Activated CD4-positive, CD25-positive, alpha-beta regulatory T cell (primary cell): Measurements from ENCODE around the gene PMEPA1.

ENCODE experiments used
- DNase-seq, 4 experiments: peaks; one replicate each; lab custom pipeline; 2025; lab: John Stamatoyannopoulos, UW

PMEPA1 gene

DNA sequence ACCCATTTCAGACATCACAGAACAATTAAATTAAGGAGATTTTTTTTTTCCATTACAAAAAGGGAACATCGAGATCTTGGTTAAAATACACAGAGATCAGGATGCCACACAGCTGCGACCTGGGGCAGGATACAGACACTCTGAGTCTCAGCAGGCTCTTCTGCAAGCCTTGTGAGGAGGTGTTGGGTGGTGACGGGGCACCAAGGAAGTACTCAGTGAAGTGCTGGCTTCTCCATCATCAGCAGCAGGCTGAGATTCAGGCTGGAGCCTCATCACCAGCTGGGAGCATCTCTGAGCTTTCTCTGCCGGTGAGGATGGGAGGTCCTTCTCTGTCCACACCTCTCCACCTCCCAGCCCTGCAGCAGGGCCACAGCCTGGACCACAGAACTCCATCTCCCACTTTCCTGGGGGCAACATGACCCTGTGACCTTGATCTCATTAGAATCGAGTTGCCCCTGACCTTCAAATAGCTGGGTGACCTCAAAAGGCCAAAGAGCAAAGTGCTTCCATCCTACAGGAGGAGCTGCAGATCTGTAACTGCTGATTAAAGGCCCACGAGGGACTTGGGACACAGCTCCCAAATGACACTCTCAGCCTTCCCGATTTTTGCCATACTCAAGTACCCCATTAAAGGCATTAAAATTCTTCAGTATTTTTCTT is 16.0 kb downstream of the PMEPA1 start:
- DNase-seq, result no peak

DNA sequence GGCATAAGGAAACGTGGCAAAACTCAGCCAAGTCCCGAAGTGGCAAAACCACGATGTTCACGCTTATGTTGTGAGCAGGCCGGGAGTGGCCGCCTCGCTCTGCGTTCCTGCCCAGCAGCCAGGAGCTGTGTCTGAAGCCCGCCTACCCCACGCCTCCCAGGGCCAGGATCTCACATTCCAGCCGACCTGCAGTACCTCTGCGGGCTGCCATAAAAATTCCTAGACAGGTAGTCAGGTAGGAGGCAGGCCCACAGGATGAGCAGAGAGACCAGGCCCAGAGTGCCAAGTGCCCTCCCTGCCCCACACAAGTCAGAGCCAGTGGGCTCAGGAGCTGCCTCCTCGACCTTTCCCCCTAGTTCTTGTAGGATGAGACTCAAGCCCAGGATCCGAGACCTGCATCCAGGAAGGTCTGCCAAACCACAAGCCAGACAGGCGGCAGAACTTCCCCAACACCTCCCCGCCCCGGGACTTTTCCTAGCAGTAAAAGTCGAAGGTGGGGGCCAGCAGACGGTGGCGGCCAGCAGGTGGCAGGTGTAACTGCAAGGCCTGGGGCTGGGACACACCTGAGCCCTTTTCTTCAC is 16.7 kb downstream of the PMEPA1 start:
- no peak for DNase-seq

DNA sequence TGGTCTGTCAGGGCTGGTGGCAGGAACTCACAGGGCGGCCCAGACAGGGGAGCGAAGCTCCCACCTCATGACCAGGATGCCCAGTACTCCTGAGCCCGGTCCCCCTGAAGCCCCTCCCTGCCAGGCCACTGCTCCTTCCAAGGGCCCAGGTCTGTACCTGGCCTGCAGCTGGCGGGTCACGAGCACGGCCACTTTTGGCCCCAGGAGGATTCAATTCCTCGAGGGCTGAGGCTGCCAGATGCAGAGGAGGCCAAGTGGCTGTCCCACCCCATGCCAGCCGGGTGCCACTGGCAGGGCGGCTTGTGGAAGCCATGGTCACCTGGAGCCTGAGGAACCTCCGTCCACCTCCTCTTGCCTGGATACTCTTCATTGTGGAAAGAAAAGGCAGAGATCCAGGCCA is 17.4 kb downstream of the PMEPA1 start:
- DNase-seq, result no peak

DNA sequence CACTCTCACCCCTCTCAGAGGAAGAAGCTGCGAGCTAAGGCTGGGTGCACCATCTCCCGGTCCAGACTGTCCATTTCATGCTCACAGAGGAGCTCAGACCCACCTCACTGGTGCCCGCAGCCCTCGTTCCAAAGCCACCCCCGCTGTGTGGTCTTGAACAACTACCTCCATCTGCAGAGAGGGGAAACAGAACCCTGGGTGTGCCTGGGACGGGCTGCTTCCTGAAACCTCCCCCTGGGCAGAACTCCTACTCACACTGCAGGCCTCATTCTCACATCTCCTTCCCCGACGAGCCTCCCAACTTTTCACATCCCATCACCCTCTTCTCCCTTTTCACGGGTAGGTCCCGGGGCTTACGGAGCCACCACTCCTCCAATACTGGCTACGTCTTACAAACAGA is 18.1 kb downstream of the PMEPA1 start:
- DNase-seq, result no peak

DNA sequence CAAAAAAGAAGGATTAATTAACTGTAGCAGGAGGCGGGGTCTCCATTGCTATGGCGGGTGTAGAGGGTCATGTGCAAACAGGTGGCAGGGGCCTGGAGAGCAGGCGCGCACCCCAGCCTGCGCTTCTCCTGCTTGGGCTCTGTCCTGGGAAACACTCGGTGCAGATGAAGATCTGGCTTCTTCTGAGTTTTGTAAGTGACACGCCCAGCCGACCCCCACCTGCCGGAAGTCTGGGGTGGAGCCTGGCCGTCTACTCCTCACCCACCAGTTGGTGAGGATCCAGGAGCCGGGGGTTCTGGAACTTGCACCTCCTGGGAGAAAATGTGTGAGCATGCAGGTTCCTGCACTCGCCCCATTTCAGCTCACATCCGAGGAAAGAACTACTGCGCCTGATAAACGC is 19.3 kb downstream of the PMEPA1 start:
- no peak for DNase-seq

DNA sequence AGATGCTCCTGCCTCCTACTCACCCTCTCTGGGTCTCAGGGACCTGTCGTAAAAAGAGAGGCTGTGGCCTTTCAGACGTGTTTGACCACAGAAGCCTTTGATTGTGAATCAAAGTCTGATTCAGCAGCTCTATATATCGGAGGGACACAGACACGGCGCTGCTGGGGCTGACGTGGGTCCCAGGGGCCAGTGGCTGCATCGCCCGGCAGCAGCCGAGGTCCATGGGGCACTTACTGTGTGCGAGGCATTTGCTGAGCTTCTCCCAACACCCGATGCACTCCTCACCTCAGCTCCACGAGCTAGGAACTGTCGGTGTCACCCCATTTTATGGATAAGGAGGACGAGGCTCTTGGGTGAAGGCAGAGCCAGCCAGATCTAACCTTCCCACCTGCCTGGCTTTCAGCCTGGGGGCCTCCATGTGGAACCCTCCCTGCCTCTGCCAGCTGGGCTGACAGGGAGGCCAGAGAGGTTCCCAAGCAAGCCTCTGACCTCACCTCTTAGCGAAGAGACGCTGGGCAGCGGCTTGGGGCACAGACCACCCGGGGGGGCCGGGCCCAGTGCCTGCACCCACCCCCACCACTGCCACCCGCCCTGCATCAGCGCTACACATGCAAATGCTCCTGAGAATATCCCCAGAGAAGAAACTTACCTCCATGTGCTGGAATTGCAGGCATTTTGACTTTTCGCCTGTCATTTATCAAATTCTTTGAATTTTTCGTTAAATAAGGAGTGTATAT is 19.9 kb downstream of the PMEPA1 start:
- no peak for DNase-seq

DNA sequence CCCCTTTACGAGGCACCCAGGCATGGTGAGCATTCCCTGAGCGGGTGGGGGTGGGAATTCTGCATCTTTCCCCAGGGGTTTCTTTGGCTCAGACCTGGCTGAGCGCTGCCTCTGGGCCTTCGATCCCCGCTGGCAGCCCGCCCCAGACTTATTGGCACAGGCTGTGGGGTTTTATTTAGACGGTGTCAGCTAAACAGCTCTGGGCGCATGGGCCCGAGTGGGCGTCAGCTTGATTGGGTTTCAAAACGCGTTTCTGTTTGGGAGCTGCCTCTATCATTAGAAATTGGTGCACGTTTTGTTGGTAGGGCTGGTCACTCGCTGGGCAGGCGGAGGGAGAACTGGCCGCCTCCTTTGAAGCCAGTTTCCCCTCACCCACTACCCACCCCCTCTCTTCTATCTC is 21.0 kb downstream of the PMEPA1 start:
- DNase-seq, result no peak

DNA sequence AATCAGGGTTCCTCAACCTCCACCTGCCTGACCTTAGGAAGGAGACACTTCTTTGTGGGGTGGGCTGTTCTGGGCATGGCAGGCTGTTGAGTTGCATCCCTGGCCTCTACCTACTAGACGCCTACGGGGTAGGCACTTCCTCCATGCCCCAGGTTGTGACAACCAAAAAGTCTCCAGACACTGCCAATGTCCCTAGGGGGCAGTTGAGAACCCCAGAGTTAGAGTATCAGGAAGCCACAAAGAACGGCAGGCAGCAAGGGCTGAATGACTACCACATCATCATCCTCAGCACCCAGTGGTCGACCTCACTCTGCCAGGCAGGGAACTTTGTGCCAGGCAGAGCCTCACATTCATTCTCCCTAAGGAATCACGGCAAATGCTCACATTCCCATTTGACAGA is 21.5 kb downstream of the PMEPA1 start:
- no peak for DNase-seq

DNA sequence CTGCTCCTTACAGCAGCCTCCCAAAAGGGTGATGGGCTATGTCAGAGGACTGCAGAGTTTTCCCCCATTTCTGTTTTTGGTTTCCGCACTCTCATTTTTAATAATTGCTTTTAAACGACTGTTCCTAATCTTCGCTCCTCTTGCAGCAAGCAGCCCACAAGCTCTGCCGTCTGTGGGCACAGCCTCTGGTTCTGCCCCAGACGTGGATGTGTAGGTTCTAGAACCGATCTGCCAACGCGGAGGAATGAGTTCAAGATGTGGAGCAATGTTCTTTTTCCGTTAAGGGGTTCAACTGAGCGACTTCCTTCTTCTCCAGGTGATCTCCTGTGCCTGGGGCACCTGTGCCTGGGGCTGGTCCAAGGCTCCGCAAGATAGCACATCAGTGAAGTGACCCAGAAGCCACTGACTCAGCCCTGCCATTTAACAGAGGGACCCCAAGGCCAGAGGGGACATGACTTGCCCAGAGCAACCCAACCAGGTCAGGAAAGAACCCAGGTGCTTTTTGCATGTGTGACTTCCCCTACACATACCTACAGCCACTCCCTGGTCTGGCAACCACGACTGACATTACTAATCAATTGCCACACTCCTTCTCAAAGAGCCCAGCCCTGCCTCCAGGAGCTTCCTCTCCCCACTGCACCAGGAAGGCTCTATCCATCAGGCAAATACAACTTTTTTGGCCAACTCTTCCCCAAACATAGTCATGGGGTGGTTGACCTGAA is 22.7 kb downstream of the PMEPA1 start:
- no peak for DNase-seq

DNA sequence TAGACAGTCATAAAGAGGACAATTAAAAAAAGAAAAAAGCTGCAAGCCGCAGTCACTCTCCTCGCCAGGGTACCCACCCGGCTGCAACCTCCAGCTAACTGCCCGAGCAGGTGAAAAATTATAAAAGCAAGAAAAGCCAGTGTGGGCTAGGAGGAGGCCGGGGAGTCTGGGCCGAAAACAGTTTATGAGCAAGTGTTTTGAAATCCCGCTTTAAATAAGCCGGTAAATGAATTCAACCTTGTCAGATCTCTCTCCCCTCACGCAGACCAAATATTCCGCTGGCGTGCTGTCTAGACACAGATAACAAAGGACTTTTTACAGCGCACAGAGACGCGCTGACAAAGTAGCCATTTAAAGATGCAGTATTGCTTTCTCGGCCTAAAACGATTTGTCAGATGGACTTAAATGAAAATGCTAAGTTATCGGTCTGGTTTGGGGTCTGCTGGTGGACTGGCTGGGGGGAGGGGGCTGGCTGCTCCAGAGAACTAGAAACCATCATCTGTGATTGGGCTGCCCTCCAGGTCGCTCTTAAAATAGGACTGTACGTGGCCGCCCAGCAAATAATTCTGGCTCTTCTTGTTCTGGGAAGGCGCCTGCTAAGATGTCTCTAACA is 24.6 kb downstream of the PMEPA1 start:
- no peak for DNase-seq

DNA sequence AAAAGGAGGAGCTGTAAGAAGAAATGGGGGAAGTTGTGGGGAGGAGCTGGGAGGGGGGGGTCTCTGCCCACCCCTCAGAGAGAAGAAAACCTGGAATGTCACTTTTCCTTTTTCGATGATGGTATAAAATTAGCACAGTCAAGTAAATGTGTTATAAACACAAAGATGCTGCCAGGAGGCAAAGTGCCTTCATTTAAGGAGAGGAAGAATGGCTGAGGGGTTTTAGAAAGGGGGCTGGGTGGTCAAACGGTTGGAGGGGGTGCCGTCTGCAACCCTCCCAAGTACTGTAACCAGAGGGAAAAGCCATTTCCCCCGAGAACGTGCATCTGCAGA is 25.0 kb downstream of the PMEPA1 start:
- DNase-seq, result no peak

DNA sequence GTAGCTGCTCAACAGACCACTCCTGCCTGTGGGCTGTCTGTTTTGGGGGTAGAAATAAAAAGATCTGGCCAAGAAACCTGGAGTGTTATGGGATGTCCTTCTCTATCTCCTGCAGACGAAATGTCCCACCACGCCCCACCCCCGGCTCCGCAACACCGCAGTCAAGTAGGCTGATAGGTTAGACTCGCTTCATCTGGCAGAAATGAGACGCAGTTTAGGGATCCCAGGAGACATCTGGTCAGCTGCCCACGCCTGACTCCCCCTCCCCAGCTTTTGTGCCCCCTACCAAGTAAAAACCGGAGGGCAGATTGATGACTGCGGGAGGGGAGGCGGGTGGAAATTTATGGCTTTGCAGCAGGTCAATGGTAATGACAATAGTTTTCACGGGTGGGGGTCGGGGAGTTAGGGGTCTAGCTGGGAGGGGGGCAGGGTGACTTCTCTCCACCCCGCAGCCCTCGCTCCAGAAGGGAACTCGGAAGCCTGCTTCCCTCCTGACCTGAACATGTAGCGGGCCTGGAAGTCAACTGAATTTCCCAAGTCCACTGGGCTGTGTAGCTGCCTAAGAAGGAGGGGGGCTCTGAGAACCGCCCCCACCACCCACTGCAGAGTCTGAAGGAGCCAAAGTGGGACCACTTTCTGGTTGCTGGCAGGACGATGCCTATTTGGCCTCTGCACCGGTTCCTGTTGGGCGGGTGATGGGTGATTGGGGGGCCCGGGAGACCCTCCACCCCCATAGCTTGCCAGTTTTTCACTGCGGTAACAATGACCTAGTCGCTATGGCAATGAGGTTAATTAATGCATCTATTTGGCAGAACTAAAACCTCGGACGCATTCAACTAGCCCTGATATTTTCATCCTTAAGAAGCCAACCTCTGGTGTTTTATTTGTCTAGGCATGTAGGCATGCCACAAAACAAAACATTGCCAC is 25.7 kb downstream of the PMEPA1 start:
- no peak for DNase-seq

DNA sequence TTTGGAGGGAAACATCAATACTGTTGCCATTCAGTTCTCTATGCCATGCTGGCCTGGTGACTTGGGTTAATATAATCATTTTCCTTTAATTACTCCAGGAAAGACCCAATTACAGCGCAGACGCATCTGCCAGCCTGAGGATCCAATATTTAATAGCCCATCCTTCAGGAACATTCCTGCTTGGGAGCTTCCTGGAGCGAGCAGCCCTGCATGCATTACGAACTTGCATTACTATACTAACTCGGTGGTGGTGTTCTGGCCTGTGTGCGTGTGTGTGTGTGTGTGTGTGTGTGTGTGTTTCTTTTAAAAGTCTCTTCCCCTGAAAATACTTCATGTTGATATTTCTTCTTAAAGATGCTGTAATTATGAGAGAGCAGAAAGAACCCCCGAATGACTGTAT is 26.5 kb downstream of the PMEPA1 start:
- DNase-seq, result no peak

DNA sequence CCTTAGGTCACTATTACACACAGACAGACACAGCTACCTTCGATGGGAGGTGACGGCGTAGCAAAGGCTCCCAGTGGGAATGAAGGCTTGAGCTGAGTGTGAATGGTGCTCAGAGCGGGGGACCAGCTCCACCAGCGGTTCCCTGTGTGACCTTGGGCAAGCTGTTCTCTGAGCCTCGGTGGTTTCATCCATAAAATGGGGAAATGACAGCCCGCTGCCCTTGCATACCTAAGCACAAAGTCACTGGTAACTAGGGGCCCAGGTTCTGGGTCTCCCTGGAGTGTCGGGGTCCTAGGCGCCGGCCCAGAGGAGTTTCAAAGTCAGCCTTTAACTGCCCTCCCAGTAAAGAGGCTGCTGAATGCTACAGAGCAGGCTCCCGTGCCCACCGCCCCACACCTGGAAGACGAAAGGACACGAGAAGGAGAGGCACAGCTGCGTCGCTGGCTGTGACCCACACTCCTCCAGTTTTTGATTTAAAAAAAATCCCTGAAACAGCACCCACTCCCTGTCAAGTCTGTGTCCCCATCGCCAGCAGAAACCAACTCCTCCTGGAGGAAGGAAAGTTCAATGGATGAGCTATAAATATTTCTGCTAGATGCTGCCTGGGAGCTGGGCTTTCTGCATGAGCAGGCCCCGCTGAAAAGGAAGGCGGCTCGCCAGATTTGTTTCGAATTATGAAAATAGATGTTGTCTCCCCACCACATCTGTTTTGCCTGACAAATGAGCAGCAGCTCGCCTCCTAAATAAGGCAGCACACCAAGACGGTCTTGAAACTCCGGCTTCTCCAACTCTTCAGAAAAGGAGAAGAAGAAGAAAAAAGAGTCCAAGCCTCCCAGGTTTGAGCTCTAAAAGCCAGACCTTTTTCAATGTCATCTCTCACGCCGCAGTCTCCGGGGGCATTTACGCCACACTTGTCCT is 27.4 kb downstream of the PMEPA1 start:
- DNase-seq, result no peak

DNA sequence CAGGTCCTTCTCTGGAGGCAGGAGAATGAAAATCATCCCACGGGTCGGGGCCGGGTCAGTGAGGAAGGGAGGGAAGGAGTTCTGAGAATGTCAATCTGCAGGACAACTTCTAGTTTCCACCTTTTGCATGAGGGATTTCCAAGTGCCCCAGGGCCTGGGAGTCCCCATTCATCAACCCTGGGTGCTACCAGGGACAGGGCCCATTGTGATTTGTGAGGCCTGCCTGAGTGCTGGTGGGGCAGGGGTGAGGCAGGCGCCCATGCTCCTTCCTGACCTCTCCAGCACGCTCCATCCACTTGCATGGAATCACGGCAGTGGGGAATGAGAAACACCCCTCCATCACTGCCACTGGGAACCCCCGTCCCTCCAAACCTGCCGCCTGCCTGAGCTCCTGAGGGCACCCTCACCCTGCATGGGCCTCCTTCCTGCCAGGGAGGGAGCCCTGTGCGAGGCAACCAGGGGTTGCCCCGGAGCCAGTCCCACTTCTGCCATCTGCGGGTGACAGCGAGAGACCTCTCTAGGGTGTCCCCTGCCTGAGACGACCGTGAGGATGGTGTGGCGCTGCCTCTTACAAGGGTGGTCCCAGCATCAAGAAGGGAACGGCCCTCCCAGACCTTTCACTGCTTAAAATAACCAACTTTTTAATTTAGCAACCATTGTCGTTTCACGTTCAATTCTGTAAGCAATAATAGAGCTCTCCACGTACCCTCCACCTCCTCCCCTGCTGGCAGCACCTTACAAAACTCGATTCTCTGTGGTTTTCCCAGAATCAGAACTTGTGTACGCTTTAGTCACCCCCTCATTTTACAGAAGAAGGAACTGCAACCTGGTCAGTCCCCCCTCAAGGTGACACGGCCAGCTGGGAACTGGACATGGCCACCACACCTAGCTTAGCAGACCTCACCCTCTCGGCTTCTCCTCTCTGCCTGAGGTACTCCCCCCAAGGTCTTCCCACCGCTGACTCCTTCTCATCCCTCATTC is 28.6 kb downstream of the PMEPA1 start:
- DNase-seq, result no peak

DNA sequence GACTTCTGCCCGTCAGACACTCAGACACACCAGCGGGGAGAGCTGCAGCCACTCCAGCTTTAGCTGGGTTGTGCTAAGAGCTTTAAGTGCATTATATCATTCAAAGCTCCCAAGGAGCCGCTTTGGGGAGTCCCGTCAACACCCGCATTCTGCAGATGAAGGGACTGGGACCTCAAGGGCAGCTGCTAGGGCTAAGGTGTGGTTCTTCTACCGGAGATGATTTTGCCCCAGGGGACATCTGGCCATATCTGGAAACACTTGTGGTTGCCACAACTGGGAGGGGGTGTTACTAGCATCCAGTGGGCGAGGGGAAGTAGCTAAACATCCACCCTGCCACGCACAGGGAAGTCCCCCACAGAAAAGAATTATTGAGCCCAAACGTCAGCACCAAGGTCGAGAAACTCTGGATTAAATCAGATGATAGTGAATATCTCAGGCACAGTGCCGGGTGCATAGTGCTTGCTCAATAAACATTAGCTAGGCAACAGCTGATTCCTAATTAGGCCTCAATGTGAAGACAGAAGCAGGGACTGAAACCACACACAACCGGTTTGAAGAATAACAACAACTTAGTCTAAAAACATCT is 29.6 kb downstream of the PMEPA1 start:
- DNase-seq, result no peak

DNA sequence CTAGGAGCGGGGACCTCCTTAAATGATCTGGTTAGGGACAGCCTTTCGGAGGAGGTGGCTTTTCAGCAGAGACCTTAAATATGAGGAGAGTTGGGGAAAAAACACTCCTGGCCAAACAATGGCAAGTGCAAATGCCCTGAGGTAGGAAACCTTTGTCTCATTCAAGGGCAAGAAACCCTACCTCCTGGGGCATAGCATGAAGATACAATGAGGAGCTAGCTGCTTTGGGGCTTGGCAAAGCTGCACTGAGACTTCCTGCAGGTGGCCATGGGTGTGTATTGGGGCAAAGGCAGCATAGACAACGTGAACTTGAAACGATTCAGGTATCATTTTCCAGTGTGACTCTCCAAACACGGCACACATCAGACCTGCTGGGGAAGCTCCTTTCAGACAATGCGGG is 30.7 kb downstream of the PMEPA1 start:
- DNase-seq, result no peak

DNA sequence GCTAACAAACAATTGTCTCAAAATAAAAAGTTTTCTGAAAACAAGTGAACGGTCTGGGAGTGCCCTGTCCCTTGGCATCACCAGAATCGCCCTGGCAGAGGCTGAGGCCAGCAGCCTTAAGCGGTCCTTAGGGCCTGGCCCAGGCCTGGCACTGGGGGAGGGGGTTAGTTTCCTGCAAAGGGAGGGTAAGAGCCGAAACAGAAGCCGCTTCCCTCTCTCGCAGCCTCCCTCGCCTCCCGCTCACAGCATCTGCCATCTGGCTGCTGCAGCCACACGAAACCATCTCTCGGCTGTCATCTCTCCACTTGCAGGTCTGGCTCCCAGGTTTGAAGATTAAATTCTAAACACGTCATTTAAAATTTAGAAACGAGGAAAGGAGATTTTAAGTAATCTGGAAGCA is 31.5 kb downstream of the PMEPA1 start:
- no peak for DNase-seq

DNA sequence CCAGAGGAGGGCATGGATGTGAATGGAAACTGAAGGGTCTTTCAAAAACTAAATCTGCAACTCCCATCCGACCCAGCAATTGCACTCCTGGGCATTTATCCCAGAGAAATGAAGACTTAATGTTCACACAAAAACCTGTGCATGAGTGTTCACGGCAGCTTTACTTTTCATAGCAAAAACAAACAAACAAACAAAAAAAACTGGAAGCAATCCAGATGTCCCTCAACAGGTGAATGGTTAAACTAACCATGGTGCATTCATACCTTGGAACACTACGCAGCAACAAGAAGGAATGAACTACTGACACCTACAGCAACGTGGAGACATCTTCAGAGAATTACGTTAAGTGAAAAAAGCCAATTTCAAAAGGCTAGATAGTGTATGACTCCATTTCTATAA is 32.2 kb downstream of the PMEPA1 start:
- no peak for DNase-seq
